B cell (primary cell): Measurements from ENCODE around the gene TBC1D14. TPM values are rescaled to one million over a fixed set of nuclear protein-coding genes. Genes with fewer than 3 reads are reported as not detected.

ENCODE experiments used
- ATAC-seq: fragments of 200-7000 bp; cut with Tn5 transposase; one replicate; pipeline ENCODE4 v1.10.0; 2021; ENCODE audit warnings: low read depth, mild to moderate bottlenecking, moderate number of reproducible peaks, moderate library complexity
- CTCF ChIA-PET: fragments of 350-600 bp; sonication (Branson Sonifier 250); formaldehyde crosslinking; loops from one replicate; lab custom pipeline; 2021; ENCODE audit warnings: antibody characterized with exemption, inconsistent platforms; lab: Charles Lee
- POLR2A ChIA-PET: fragments of 350-600 bp; sonication (Branson Sonifier 250); formaldehyde crosslinking; loops from one replicate; lab custom pipeline; 2021; ENCODE audit warnings: antibody characterized with exemption; lab: Charles Lee
- DNase-seq: peaks from one replicate; pipeline ENCODE4 v3.0.0; 2013
- H2AFZ ChIP-seq: 2 replicates; pipeline ENCODE4 v1.6.1; 2012; ENCODE audit warnings: mild to moderate bottlenecking, low read depth, low read length; ENCODE audit not compliant: insufficient read depth, poor library complexity, severe bottlenecking
- H3K27ac ChIP-seq, 2 donors: 1 replicate in 1 of 2; 2 replicates in 1 of 2; pipeline ENCODE4 v1.5.1; 2012 to 2013; ENCODE audit warnings: low read length in 2 of 2, mild to moderate bottlenecking in 2 of 2, moderate library complexity in 1 of 2
- H3K27me3 ChIP-seq, 4 experiments: fragments of 200-600 bp in 1 of 4; sonication (generic) in 1 of 4; replicated peaks in 1 of 4; 1 replicate in 2 of 4; 2 replicates in 2 of 4; pipeline versions ENCODE4 v1.6.1 to v1.7.0; 2013 to 2016; ENCODE audit warnings: low read length in 3 of 4, mild to moderate bottlenecking in 2 of 4, mixed read lengths in 1 of 4, moderate library complexity in 1 of 4; ENCODE audit not compliant: insufficient read depth in 4 of 4, control insufficient read depth in 3 of 4; ENCODE audit errors: control extremely low read depth in 1 of 4
- H3K36me3 ChIP-seq, 2 experiments: replicated peaks in 1 of 2; 1 replicate in 1 of 2; 2 replicates in 1 of 2; pipeline versions ENCODE4 v1.6.1 to v1.7.1; 2013; ENCODE audit warnings: low read length in 1 of 2; ENCODE audit not compliant: insufficient read depth in 2 of 2, control insufficient read depth in 1 of 2; ENCODE audit errors: control extremely low read depth in 1 of 2, extremely low read depth in 1 of 2
- H3K4me1 ChIP-seq, 2 donors: fragments of 200-600 bp in 1 of 2; sonication (generic) in 1 of 2; 1 replicate in 1 of 2; 2 replicates in 1 of 2; pipeline versions ENCODE4 v1.5.1 to v1.6.1; 2013 to 2017; ENCODE audit warnings: low read length in 2 of 2; ENCODE audit not compliant: control insufficient read depth in 2 of 2, insufficient read depth in 2 of 2
- H3K4me2 ChIP-seq: replicated peaks from 2 replicates; pipeline ENCODE3; 2012; ENCODE audit warnings: mild to moderate bottlenecking, low read depth, low read length; ENCODE audit not compliant: poor library complexity, severe bottlenecking
- H3K4me3 ChIP-seq, 5 experiments: fragments of 200-600 bp in 1 of 5; sonication (generic) in 1 of 5; 1 replicate in 3 of 5; 2 replicates in 2 of 5; pipeline versions ENCODE4 v1.5.1 to v1.7.0; 2011 to 2016; ENCODE audit warnings: low read length in 4 of 5, mild to moderate bottlenecking in 4 of 5, low read depth in 2 of 5, control low read depth in 1 of 5, moderate library complexity in 1 of 5; ENCODE audit not compliant: insufficient read depth in 1 of 5; ENCODE audit errors: control extremely low read depth in 1 of 5, extremely low read depth in 1 of 5
- H3K79me2 ChIP-seq: fragments of 200-600 bp; sonication (generic); one replicate; pipeline ENCODE4 v1.6.0; 2016; ENCODE audit warnings: low read length; ENCODE audit not compliant: control insufficient read depth, insufficient read depth
- H3K9ac ChIP-seq: fragments of 200-600 bp; sonication (generic); 2 replicates; pipeline ENCODE4 v1.6.1; 2017; ENCODE audit warnings: mild to moderate bottlenecking, low read length, moderate library complexity
- H3K9me3 ChIP-seq, 3 donors: one replicate each; pipeline versions ENCODE4 v1.6.1 to v1.7.1; 2013; ENCODE audit warnings: low read length in 2 of 3; ENCODE audit not compliant: control insufficient read depth in 2 of 3, insufficient read depth in 1 of 3; ENCODE audit errors: control extremely low read depth in 1 of 3
- H4K20me1 ChIP-seq: 2 replicates; pipeline ENCODE4 v1.6.0; 2012; ENCODE audit warnings: mild to moderate bottlenecking, low read length; ENCODE audit not compliant: insufficient read depth, control insufficient read depth, poor library complexity, severe bottlenecking
- H3K27ac Mint-ChIP-seq: one replicate; pipeline ENCODE4 v1.8.0; 2021; ENCODE audit warnings: mixed read lengths
- H3K27me3 Mint-ChIP-seq: one replicate; pipeline ENCODE4 v1.8.0; 2021; ENCODE audit warnings: mixed read lengths
- H3K4me1 Mint-ChIP-seq: one replicate; pipeline ENCODE4 v1.8.0; 2021; ENCODE audit warnings: mixed read lengths
- H3K4me3 Mint-ChIP-seq: one replicate; pipeline ENCODE4 v1.8.0; 2021; ENCODE audit warnings: mixed read lengths
- H3K9me3 Mint-ChIP-seq: one replicate; pipeline ENCODE4 v1.8.0; 2022; ENCODE audit warnings: mixed read lengths; ENCODE audit not compliant: insufficient read depth
- EZH2 ChIP-seq: IDR thresholded peaks from 2 replicates; pipeline ENCODE4 v1.6.1; 2012; ENCODE audit warnings: borderline replicate concordance, low read depth, mild to moderate bottlenecking, moderate library complexity, low read length; ENCODE audit not compliant: insufficient read depth, poor library complexity, severe bottlenecking
- WGBS: methylation state at CpG from one replicate; pipeline ENCODE4 v1.1.5; 2013; ENCODE audit warnings: missing lambda C conversion rate; ENCODE audit not compliant: insufficient coverage; 5-methylcytosine and 5-hydroxymethylcytosine counted together
- intact Hi-C: fragments of 100-400 bp; cut with micrococcal nuclease; formaldehyde crosslinking; loops from one replicate; pipeline ENCODE4 v1.10.0; 2022
- polyA plus RNA-seq: library from polyadenylated mRNA; depleted of rRNA; stranded (reverse); fragments of >200 nt; gene quantifications from 2 replicates; pipeline ENCODE4 v1.2.3, GENCODE V29; 2012
- total RNA-seq, 2 donors: library from RNA; stranded (reverse); fragments of 120-200 nt in 1 of 2; gene quantifications; 1 replicate in 1 of 2; 2 replicates in 1 of 2; pipeline versions ENCODE4 v1.2.3 to v1.2.4, GENCODE V29; 2013 to 2022
- TF ChIP-seq, protein P1 (sequence below): fragments of 200-600 bp; IDR thresholded peaks from one replicate; pipeline ENCODE4 v1.8.0; 2022; ENCODE audit warnings: antibody characterized with exemption, mild to moderate bottlenecking

TBC1D14 gene
- total and polyA plus RNA-seq, 2 donors (not counting 1 experiment from before 2014, with no cell fraction given): 21.9 to 42.0 TPM

DNA sequence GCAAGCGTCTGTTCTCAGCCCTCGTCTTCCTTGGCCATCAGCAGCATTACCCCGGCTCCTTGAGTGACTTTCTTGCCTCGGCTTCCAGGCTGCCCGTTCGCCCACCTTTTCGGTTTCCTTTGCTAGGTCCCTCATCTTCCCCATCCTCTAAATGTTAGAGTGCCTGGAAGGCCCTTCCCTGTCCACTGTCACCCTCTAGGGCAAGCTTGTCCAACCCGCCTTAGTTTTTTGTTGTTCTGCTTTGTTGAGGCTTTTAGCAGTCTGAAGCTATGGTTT lies 62.7 kb downstream of the TBC1D14 start:
- Histone ChIP-seq H3K27me3 (no peaks in the 10 kb centered on the region), H3K9ac (no peak overlapping the region), H3K36me3 (peaks cover 0 to 13% of the 10 kb centered on the region in 2 experiments), H4K20me1 (peaks cover 6% of the 10 kb centered on the region), H3K9me3 (peaks cover 0 to 4% (median 0%) of the 10 kb centered on the region in 3 donors), H3K4me2 (no peak overlapping the region), H3K79me2 (peaks cover 74% of the 10 kb centered on the region), H3K4me1 (peaks cover 40 to 51% of the 10 kb centered on the region in 2 donors), H3K4me3 (no peak overlapping the region), H3K27ac (no peak overlapping the region), H2AFZ (no peak overlapping the region)
- Mint-ChIP-seq H3K27me3 (no peaks in the 10 kb centered on the region), H3K4me3 (no peak overlapping the region), H3K4me1 (peaks cover 40% of the 10 kb centered on the region), H3K27ac (no peak overlapping the region), H3K9me3 (no peaks in the 10 kb centered on the region)
- DNase-seq (no peak), ATAC-seq (no peak)
- intact Hi-C loops: loop anchor here (5.0 kb wide), 2 partner anchors 40 to 55 kb away; no protein-coding TSS in a partner anchor
- ChIA-PET CTCF (interaction anchor here (1.1 to 7.1 kb wide), 7 partner anchors 9 to 188 kb away, joined by 3 to 97 read pairs (median 8); partner anchors contain the start of genes GRPEL1 and TADA2B), POLR2A (no interaction called here)
- WGBS: 97% methylated on average over 5 of the region's 8 CpGs
- TF ChIP-seq, protein P1, sequence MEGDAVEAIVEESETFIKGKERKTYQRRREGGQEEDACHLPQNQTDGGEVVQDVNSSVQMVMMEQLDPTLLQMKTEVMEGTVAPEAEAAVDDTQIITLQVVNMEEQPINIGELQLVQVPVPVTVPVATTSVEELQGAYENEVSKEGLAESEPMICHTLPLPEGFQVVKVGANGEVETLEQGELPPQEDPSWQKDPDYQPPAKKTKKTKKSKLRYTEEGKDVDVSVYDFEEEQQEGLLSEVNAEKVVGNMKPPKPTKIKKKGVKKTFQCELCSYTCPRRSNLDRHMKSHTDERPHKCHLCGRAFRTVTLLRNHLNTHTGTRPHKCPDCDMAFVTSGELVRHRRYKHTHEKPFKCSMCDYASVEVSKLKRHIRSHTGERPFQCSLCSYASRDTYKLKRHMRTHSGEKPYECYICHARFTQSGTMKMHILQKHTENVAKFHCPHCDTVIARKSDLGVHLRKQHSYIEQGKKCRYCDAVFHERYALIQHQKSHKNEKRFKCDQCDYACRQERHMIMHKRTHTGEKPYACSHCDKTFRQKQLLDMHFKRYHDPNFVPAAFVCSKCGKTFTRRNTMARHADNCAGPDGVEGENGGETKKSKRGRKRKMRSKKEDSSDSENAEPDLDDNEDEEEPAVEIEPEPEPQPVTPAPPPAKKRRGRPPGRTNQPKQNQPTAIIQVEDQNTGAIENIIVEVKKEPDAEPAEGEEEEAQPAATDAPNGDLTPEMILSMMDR: no peak
- no peak for TF ChIP-seq EZH2

DNA sequence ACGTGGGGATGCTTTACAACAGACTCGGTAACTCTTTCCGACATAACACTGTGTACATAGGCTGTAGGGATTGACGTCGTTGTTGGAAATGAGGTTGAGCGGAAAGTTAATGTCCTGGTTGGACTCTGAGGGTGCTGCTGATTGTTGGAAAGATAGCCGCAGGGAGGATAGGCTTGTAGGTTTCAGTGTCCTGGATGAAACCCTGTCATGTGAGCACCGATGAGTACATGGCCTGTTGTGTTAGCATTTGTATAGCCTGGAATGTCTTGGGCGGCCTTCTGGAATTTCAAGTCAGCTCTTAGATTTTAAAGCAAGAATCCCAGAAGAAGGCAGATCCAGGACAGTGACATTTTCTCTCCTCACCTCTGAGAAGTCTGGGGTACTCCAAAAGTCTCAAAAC lies 63.3 kb downstream of the TBC1D14 start:
- CTCF ChIA-PET: interaction anchor here (1.1 to 7.1 kb wide), 9 partner anchors 9 to 188 kb away, joined by 3 to 97 read pairs (median 6); partner anchors contain the start of genes GRPEL1 and TADA2B
- H3K27me3 ChIP-seq: no peaks in the 10 kb centered on the region
- Mint-ChIP-seq H3K9me3 (no peaks in the 10 kb centered on the region), H3K4me3 (no peak overlapping the region), H3K4me1 (peaks cover 39% of the 10 kb centered on the region), H3K27me3 (no peaks in the 10 kb centered on the region), H3K27ac (no peak overlapping the region)
- H2AFZ ChIP-seq: no peak overlapping the region
- H3K4me3 ChIP-seq: no peak overlapping the region
- TF ChIP-seq EZH2: no peak
- TF ChIP-seq, protein P1: no peak
- intact Hi-C loops: loop anchor here (5.0 kb wide), 2 partner anchors 39 to 56 kb away; no protein-coding TSS in a partner anchor
- H3K36me3 ChIP-seq: peaks cover 0 to 8% of the 10 kb centered on the region in 2 experiments
- H3K79me2 ChIP-seq: peaks cover 70% of the 10 kb centered on the region
- WGBS: 98% methylated on average over 8 of the region's 9 CpGs
- DNase-seq (no peak), ATAC-seq (no peak)
- no peak overlapping the region for H3K27ac ChIP-seq
- H3K9me3 ChIP-seq: peaks cover 0 to 4% (median 0%) of the 10 kb centered on the region in 3 donors
- POLR2A ChIA-PET: no interaction called here
- peaks cover 6% of the 10 kb centered on the region for H4K20me1 ChIP-seq
- H3K4me1 ChIP-seq: peaks cover 40 to 48% of the 10 kb centered on the region in 2 donors
- no peak overlapping the region for H3K9ac ChIP-seq
- H3K4me2 ChIP-seq: no peak overlapping the region
